D721Med (cell line): ENCODE data around the gene EHBP1L1.
A peak's percentile ranks its signal among the peaks of the same experiment; 100 is the strongest.

Source experiments
- DNase-seq: peaks from one replicate; pipeline ENCODE4 v3.0.0; 2011; ENCODE audit warnings: low spot score; ENCODE audit not compliant: insufficient read length
- FAIRE-seq: peaks from 2 replicates; lab custom pipeline; 2011; peaks lifted over from hg19 to GRCh38; lab: Jason Lieb, UNC
- TF ChIP-seq, protein P1 (sequence below): IDR thresholded peaks from 2 replicates; pipeline ENCODE4 v1.5.1; 2012; ENCODE audit warnings: mild to moderate bottlenecking, control low read depth; ENCODE audit not compliant: insufficient read depth; ENCODE audit errors: missing control alignments

The EHBP1L1 gene

DNA sequence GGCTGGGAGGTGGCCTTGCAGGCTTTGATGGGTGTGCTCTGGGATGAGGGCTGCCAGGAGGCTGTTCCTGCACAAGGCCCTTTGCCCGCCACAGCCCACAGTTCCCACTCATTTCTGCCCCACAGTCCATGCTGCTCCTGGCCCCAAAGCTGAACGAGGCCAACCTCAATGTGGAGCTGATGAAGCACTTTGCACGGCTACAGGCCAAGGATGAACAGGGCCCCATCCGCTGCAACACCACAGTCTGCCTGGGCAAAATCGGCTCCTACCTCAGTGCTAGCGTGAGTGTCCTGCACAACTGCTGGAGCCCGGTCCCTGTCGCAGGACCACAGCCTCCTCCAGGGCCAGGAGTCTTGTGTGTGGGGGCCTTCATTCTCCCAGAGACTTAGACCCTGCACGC lies 40.8 kb upstream of the EHBP1L1 start:
- DNase-seq (no peak), FAIRE-seq (no peak)
- TF ChIP-seq, protein P1, sequence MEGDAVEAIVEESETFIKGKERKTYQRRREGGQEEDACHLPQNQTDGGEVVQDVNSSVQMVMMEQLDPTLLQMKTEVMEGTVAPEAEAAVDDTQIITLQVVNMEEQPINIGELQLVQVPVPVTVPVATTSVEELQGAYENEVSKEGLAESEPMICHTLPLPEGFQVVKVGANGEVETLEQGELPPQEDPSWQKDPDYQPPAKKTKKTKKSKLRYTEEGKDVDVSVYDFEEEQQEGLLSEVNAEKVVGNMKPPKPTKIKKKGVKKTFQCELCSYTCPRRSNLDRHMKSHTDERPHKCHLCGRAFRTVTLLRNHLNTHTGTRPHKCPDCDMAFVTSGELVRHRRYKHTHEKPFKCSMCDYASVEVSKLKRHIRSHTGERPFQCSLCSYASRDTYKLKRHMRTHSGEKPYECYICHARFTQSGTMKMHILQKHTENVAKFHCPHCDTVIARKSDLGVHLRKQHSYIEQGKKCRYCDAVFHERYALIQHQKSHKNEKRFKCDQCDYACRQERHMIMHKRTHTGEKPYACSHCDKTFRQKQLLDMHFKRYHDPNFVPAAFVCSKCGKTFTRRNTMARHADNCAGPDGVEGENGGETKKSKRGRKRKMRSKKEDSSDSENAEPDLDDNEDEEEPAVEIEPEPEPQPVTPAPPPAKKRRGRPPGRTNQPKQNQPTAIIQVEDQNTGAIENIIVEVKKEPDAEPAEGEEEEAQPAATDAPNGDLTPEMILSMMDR, result no peak

DNA sequence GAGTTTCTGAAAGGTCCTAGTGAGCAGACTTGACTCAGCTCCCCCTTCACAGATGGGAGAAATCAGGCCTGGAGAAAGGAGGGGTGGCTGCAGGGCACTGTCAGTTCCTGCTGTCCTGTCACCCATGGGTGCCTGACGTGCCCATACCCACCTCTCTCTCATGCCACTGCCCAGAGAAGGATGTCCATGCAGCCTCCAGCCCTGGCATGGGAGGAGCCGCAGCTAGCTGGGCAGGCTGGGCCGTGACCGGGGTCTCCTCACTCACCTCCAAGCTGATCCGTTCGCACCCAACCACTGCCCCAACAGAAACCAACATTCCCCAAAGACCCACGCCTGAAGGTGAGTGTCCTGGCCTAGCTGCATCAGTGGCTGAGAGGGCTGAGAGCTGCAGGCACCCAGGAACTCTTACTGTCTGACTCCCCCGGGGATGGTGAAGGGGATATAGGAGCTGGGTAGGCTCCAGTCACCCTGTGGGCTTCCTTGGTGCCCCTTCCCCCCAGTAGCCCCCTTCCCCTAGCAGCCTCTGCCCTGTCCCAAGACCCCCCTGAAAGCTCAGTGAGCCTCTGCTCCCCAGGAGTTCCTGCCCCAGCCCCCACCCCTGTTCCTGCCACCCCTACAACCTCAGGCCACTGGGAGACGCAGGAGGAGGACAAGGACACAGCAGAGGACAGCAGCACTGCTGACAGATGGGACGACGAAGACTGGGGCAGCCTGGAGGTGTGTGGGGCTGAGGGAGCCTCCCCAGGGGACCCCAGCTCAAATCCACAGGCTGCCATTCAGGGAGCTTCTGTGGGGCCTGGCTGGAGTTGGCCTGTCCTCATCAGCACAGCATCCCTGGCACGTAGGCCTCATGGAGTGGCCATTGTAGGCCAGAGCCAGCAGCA lies 39.2 kb upstream of the EHBP1L1 start:
- DNase-seq (peak; percentile 81), FAIRE-seq (no peak)
- TF ChIP-seq, protein P1, result no peak

DNA sequence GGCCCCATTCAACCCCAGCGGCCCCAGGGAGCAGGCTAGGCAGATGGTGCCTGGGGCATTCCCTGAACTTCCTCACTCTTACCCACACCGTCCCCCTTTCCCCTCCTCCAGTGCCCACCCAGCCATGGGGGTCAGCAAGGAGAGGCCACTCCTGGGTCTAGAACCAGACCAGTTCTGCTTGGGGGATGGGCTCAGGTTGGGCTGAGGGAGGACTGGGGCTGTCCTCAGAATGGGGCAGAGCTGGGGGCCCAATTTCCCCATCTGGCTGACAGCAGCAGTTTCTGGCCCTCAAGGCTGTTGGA lies 38.6 kb upstream of the EHBP1L1 start:
- no peak for DNase-seq
- TF ChIP-seq, protein P1, result no peak
- FAIRE-seq, result no peak

DNA sequence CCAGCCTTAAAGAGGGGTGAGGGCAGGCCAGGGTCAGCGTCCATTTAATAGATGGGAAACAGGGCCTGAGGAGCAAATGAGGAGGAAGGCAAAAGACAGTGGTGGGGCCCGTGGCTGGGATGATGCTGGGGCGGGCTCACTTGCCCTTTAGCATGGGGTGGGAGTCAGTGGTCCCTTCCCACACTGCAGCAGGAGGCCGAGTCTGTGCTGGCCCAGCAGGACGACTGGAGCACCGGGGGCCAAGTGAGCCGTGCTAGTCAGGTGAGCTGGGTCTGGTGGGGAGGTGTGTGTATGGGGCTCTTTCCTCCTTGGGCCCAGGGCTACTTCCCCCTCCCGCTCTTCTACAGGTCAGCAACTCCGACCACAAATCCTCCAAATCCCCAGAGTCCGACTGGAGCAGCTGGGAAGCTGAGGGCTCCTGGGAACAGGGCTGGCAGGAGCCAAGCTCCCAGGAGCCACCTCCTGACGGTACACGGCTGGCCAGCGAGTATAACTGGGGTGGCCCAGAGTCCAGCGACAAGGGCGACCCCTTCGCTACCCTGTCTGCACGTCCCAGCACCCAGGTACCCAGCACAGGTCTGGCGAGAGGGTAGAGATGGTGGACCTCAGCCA lies 38.1 kb upstream of the EHBP1L1 start:
- TF ChIP-seq, protein P1, result no peak
- DNase-seq (peak; percentile 88), FAIRE-seq (no peak)

DNA sequence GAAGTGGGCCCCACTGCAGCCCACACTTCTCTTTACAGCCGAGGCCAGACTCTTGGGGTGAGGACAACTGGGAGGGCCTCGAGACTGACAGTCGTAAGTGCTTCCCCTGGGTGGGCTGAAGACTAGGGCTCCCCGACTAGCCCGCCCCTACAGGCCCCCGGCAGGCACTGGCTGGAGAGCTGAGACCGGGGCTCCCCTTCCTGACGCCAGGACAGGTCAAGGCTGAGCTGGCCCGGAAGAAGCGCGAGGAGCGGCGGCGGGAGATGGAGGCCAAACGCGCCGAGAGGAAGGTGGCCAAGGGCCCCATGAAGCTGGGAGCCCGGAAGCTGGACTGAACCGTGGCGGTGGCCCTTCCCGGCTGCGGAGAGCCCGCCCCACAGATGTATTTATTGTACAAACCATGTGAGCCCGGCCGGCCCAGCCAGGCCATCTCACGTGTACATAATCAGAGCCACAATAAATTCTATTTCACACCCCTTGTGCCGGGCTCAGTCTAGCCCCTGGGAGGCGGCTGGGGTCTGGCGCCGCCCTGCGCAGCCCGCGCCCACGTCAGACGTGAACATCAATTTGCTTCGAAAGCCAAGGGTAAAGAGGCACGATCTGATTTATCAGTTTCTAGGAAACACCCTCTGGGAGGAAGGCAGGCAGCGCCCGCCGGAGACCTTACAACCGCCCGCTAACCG lies 37.5 kb upstream of the EHBP1L1 start:
- TF ChIP-seq, protein P1, result no peak
- DNase-seq (no peak), FAIRE-seq (no peak)

DNA sequence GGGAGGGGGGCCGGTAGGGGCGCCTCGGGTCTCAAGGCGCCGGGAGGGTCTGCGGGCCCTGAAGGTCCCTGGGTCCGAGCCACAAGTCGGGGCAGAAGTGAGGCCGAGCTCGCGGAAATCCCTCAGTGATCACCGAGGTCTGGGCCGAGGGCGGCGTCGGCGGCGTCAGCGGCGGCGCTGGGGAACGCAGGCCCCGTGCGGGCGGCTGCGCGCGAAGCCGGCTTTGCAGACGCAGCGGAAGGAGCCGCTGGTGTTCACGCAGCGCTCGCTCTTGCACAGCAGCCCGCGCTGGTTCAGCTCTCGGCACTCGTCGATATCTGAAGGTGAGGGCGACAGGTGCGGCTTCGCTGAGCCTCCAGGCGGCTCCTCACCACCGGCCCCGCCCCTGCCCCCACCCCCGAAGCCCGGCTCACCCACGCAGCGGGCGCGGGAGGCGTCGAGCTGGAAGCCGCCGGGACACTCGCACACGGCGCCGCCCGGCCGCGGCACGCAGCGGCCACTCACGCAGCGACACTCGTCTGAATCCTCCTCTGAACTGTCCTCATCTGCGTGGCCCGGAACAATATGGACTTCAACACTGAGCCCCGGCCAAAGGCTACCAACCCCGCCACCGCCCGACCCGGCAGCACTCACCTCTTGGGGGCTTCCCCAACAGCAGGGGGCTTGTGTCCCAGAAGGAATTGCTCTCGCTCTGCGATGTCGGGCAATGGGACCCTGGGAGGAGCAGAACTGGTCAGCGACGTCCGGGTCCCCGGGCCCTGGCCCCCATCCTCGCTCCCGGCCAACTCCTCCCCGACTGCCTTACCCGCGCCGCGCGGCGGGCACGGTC lies 36.7 kb upstream of the EHBP1L1 start:
- TF ChIP-seq, protein P1, result no peak
- DNase-seq (no peak), FAIRE-seq (no peak)
